ENCODE results near the gene ANXA5.

DNA sequence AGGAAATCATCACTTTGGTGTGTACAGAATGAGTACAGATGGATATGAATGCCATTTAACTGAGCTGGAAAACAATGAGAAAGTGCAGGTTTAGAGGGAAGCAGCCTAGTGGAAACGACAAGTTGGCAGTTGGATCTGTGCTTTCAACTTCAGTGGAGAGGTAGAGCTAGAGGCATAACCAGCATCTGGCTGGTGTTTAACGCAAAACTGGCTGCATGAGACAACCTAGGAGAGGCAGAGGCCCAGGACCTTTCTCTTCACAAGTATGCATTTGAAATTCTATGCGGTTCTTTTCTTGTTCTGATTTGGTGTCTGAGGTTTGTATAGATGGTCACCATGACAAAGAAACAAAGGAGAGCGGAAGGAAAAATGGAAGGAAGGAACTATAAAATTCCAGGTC lies 63.1 kb downstream of the ANXA5 start:
- TF ChIP-seq, protein P1, sequence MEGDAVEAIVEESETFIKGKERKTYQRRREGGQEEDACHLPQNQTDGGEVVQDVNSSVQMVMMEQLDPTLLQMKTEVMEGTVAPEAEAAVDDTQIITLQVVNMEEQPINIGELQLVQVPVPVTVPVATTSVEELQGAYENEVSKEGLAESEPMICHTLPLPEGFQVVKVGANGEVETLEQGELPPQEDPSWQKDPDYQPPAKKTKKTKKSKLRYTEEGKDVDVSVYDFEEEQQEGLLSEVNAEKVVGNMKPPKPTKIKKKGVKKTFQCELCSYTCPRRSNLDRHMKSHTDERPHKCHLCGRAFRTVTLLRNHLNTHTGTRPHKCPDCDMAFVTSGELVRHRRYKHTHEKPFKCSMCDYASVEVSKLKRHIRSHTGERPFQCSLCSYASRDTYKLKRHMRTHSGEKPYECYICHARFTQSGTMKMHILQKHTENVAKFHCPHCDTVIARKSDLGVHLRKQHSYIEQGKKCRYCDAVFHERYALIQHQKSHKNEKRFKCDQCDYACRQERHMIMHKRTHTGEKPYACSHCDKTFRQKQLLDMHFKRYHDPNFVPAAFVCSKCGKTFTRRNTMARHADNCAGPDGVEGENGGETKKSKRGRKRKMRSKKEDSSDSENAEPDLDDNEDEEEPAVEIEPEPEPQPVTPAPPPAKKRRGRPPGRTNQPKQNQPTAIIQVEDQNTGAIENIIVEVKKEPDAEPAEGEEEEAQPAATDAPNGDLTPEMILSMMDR (IDR thresholded peaks at IDR 0.05) = no peak
- TF ChIP-seq POLR2AphosphoS5 (IDR thresholded peaks at IDR 0.05) = no peak
- TF ChIP-seq POLR2A (IDR thresholded peaks at IDR 0.05) = no peak
